Testis (tissue), 2 donors: ENCODE data around the gene FAM24A.

ENCODE experiments used
- POLR2A ChIP-seq: fragments of 450-650 bp; IDR thresholded peaks from one replicate; pipeline ENCODE4 v1.6.1; 2017; ENCODE audit warnings: antibody characterized with exemption, mild to moderate bottlenecking, moderate library complexity
- TF ChIP-seq, protein P1 (sequence below), 3 experiments: fragments of 450-650 bp in 2 of 3; fragments of 200-600 bp in 1 of 3; sonication (generic) in 1 of 3; IDR thresholded peaks; one replicate each; pipeline ENCODE4 v1.5.1; 2016 to 2019; ENCODE audit warnings: antibody characterized with exemption in 3 of 3, mild to moderate bottlenecking in 2 of 3, moderate library complexity in 1 of 3

DNA sequence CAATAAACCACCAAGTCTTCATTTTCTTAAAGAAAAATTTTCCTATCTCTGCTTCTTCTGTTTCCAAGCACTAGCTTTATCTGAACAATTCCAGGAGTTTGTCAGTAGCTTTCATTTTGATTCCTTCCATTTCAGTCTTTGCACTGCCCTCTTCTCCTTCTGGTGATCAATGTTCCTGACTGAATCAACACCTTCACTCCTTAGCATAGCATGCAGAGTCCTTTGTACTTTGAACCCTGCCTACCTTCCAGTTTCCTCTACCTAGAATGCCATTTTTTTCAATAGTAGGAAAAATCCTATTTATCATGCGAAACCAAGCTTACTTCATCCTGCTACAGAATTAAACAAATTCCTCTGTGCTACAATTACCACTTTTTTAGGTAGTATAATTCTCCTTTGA lies 45.5 kb downstream of the FAM24A start:
- TF ChIP-seq, protein P1, sequence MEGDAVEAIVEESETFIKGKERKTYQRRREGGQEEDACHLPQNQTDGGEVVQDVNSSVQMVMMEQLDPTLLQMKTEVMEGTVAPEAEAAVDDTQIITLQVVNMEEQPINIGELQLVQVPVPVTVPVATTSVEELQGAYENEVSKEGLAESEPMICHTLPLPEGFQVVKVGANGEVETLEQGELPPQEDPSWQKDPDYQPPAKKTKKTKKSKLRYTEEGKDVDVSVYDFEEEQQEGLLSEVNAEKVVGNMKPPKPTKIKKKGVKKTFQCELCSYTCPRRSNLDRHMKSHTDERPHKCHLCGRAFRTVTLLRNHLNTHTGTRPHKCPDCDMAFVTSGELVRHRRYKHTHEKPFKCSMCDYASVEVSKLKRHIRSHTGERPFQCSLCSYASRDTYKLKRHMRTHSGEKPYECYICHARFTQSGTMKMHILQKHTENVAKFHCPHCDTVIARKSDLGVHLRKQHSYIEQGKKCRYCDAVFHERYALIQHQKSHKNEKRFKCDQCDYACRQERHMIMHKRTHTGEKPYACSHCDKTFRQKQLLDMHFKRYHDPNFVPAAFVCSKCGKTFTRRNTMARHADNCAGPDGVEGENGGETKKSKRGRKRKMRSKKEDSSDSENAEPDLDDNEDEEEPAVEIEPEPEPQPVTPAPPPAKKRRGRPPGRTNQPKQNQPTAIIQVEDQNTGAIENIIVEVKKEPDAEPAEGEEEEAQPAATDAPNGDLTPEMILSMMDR (IDR thresholded peaks at IDR 0.05) = no peak
- TF ChIP-seq POLR2A = no peak
